GM13976 (cell line): ENCODE data around the gene ATP8B4.

Experiments
- DNase-seq: peaks from one replicate; pipeline ENCODE4 v3.0.0; 2012; ENCODE audit warnings: low spot score
- CTCF ChIP-seq: IDR thresholded peaks from 2 replicates; pipeline ENCODE4 v1.5.1; 2012; ENCODE audit warnings: borderline replicate concordance, mild to moderate bottlenecking; ENCODE audit not compliant: insufficient read depth; ENCODE audit errors: extremely low read depth, missing control alignments, control extremely low read depth
- in situ Hi-C: fragments of 300-500 bp; cut with MboI; formaldehyde crosslinking; loops from one replicate; pipeline ENCODE4 v1.12.0; 2022; ENCODE audit warnings: low sequenced_read_pairs, mixed read lengths, inconsistent platforms; ENCODE audit not compliant: unreplicated experiment

Gene ATP8B4

GRCh38 chr15:50110285-50110684, 8.7 kb downstream of the ATP8B4 start:
- in situ Hi-C loops: no loop called here
- DNase-seq: no peak
- TF ChIP-seq CTCF: no peak

GRCh38 chr15:50109076-50109987, 9.7 kb downstream of the ATP8B4 start:
- DNase-seq: no peak
- TF ChIP-seq CTCF: no peak
- in situ Hi-C loops: no loop called here

- no peak for TF ChIP-seq CTCF
- in situ Hi-C loops: no loop called here
- no peak for DNase-seq
These were observed 10.6 kb downstream of the ATP8B4 start for GRCh38 chr15:50108461-50108860.

- no peak for TF ChIP-seq CTCF
- in situ Hi-C loops: no loop called here
- peak; percentile 62 for DNase-seq
These were observed 11.2 kb downstream of the ATP8B4 start for GRCh38 chr15:50107591-50108408.

GRCh38 chr15:50107157-50107556, 11.9 kb downstream of the ATP8B4 start:
- in situ Hi-C loops: no loop called here
- no peak for DNase-seq
- TF ChIP-seq CTCF: no peak

GRCh38 chr15:50106457-50106856, 12.6 kb downstream of the ATP8B4 start:
- DNase-seq: no peak
- in situ Hi-C loops: no loop called here
- TF ChIP-seq CTCF: no peak
